Fibroblast of lung (primary cell): ENCODE measurements around the gene SPATA9. TPM values are rescaled to one million over a fixed set of nuclear protein-coding genes. Genes with fewer than 3 reads are reported as not detected.

Experiments
- DNase-seq, 2 donors: peaks; one replicate each; pipeline versions ENCODE4 v3.0.0 to v3.0.0-alpha.2; 2010; ENCODE audit warnings: low read depth in 2 of 2
- H2AFZ ChIP-seq: 2 replicates; pipeline ENCODE4 v1.5.1; 2012; ENCODE audit warnings: low read length, control low read depth, inconsistent platforms
- H3K27ac ChIP-seq: 2 replicates; pipeline ENCODE4 v1.5.1; 2011; ENCODE audit warnings: low read length, control low read depth; ENCODE audit not compliant: insufficient read depth
- H3K27me3 ChIP-seq: 2 replicates; pipeline ENCODE4 v1.5.1; 2011; ENCODE audit warnings: mild to moderate bottlenecking, low read length; ENCODE audit not compliant: control insufficient read depth, insufficient read depth
- H3K36me3 ChIP-seq: 2 replicates; pipeline ENCODE4 v1.5.1; 2011; ENCODE audit warnings: low read length; ENCODE audit not compliant: control insufficient read depth, insufficient read depth
- H3K4me1 ChIP-seq: 2 replicates; pipeline ENCODE4 v1.5.1; 2011; ENCODE audit warnings: low read length; ENCODE audit not compliant: control insufficient read depth, insufficient read depth; ENCODE audit errors: extremely low read depth
- H3K4me2 ChIP-seq: 2 replicates; pipeline ENCODE4 v1.5.1; 2011; ENCODE audit warnings: low read length, control low read depth; ENCODE audit not compliant: insufficient read depth; ENCODE audit errors: extremely low read depth
- H3K4me3 ChIP-seq, 4 experiments: fragments of 200-600 bp in 1 of 4; sonication (generic) in 1 of 4; replicated peaks in 1 of 4; 2 replicates each; pipeline ENCODE4 v1.5.1; 2011 to 2016; ENCODE audit warnings: low read length in 4 of 4, low read depth in 3 of 4, mild to moderate bottlenecking in 3 of 4, control low read depth in 2 of 4, inconsistent platforms in 1 of 4, mixed read lengths in 1 of 4; ENCODE audit not compliant: insufficient read depth in 1 of 4; ENCODE audit errors: control extremely low read depth in 1 of 4
- H3K79me2 ChIP-seq: 2 replicates; pipeline ENCODE4 v1.5.1; 2012; ENCODE audit warnings: mild to moderate bottlenecking, low read length, inconsistent platforms; ENCODE audit not compliant: control insufficient read depth, insufficient read depth
- H3K9ac ChIP-seq: 2 replicates; pipeline ENCODE4 v1.5.1; 2011; ENCODE audit warnings: mild to moderate bottlenecking, low read length, control low read depth; ENCODE audit not compliant: insufficient read depth
- H3K9me3 ChIP-seq: 2 replicates; pipeline ENCODE4 v1.5.1; 2012; ENCODE audit warnings: low read depth, low read length; ENCODE audit not compliant: control insufficient read depth, insufficient read depth
- H4K20me1 ChIP-seq: 2 replicates; pipeline ENCODE4 v1.5.1; 2011; ENCODE audit warnings: low read length; ENCODE audit not compliant: control insufficient read depth, insufficient read depth; ENCODE audit errors: extremely low read depth
- EZH2 ChIP-seq: IDR thresholded peaks from 2 replicates; pipeline ENCODE4 v1.5.1; 2012; ENCODE audit warnings: low read length, control low read depth, mild to moderate bottlenecking; ENCODE audit errors: missing control alignments
- polyA plus RNA-seq, 2 donors: library from polyadenylated mRNA; depleted of rRNA in 1 of 2; stranded (reverse) in 1 of 2; unstranded in 1 of 2; fragments of >200 nt; gene quantifications; 2 replicates each; pipeline ENCODE4 v1.2.1, GENCODE V29; 2011 to 2012; ENCODE audit warnings: missing spikeins in 1 of 2
- total RNA-seq: library from RNA; depleted of rRNA; stranded (reverse); fragments of >200 nt; gene quantifications from 2 replicates; pipeline ENCODE4 v1.2.1, GENCODE V29; 2014
- TF ChIP-seq, protein P1 (sequence below), 2 donors: IDR thresholded peaks in 1 of 2; conservative IDR thresholded peaks in 1 of 2; 1 replicate in 1 of 2; 2 replicates in 1 of 2; pipeline ENCODE4 v1.5.1; 2011 to 2012; ENCODE audit warnings: low read length in 2 of 2, control low read depth in 1 of 2, inconsistent platforms in 1 of 2, low read depth in 1 of 2, mild to moderate bottlenecking in 1 of 2

SPATA9 gene
- total and polyA plus RNA-seq, 2 donors (not counting 1 experiment from before 2014, with no cell fraction given): 0.66 to 1.7 TPM

- Histone ChIP-seq H3K36me3 (no peaks in the 10 kb centered on the region), H2AFZ (peak overlapping the region; percentile 85), H3K9ac (peak overlapping the region; percentile 42), H3K9me3 (no peaks in the 10 kb centered on the region), H3K4me2 (peak overlapping the region; percentile 85), H3K27me3 (no peaks in the 10 kb centered on the region), H3K79me2 (no peaks in the 10 kb centered on the region), H3K27ac (no peak overlapping the region), H3K4me1 (peaks cover 2% of the 10 kb centered on the region), H4K20me1 (no peaks in the 10 kb centered on the region), H3K4me3 (peak overlapping the region; percentile 16 to 52 (median 40))
- peak in 1 of 2 donors; percentile 30 for DNase-seq
- no peak for TF ChIP-seq EZH2
Observed at GRCh38 chr5:95620870-95621838, 61.6 kb downstream of the SPATA9 start.

DNA sequence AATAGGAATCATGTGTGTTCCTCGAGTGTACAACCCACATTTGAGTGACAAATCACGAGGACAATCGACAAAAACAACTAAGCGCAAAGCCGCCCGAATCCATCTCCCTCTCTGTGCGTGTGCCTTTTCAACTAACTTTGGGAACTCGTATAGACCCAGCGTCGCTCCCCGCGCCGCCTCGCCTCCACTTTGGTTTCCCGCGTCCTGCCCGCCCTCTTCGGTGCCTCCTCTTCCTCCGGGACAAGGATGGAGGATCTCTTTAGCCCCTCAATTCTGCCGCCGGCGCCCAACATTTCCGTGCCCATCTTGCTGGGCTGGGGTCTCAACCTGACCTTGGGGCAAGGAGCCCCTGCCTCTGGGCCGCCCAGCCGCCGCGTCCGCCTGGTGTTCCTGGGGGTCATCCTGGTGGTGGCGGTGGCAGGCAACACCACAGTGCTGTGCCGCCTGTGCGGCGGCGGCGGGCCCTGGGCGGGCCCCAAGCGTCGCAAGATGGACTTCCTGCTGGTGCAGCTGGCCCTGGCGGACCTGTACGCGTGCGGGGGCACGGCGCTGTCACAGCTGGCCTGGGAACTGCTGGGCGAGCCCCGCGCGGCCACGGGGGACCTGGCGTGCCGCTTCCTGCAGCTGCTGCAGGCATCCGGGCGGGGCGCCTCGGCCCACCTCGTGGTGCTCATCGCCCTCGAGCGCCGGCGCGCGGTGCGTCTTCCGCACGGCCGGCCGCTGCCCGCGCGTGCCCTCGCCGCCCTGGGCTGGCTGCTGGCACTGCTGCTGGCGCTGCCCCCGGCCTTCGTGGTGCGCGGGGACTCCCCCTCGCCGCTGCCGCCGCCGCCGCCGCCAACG lies 62.5 kb downstream of the SPATA9 start, which contains the start of gene GPR150:
GPR150 (plus strand) TSS at position 58 of the 840 bp plus-strand sequence; CDS start at position 247, 189 bp downstream.
- H3K27ac ChIP-seq: no peak within 1 kb of the TSS
- H4K20me1 ChIP-seq: no peaks in the 10 kb centered on the region
- no peaks in the 10 kb centered on the region for H3K79me2 ChIP-seq
- peaks cover 2% of the 10 kb centered on the region for H3K4me1 ChIP-seq
- no peaks in the 10 kb centered on the region for H3K36me3 ChIP-seq
- peak within 1 kb of the TSS; percentile 85 for H3K4me2 ChIP-seq
- H2AFZ ChIP-seq: peak within 1 kb of the TSS; percentile 85
- peak within 1 kb of the TSS; percentile 43 to 55 (median 48) for H3K4me3 ChIP-seq
- no peaks in the 10 kb centered on the region for H3K9me3 ChIP-seq
- H3K9ac ChIP-seq: peak within 1 kb of the TSS; percentile 51
- no peaks in the 10 kb centered on the region for H3K27me3 ChIP-seq
- DNase-seq: peak in 1 of 2 donors; percentile 50
- TF ChIP-seq EZH2: no peak
- TF ChIP-seq, protein P1, sequence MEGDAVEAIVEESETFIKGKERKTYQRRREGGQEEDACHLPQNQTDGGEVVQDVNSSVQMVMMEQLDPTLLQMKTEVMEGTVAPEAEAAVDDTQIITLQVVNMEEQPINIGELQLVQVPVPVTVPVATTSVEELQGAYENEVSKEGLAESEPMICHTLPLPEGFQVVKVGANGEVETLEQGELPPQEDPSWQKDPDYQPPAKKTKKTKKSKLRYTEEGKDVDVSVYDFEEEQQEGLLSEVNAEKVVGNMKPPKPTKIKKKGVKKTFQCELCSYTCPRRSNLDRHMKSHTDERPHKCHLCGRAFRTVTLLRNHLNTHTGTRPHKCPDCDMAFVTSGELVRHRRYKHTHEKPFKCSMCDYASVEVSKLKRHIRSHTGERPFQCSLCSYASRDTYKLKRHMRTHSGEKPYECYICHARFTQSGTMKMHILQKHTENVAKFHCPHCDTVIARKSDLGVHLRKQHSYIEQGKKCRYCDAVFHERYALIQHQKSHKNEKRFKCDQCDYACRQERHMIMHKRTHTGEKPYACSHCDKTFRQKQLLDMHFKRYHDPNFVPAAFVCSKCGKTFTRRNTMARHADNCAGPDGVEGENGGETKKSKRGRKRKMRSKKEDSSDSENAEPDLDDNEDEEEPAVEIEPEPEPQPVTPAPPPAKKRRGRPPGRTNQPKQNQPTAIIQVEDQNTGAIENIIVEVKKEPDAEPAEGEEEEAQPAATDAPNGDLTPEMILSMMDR (conservative IDR thresholded peaks at IDR 0.05 in 1 of 2, IDR thresholded peaks at IDR 0.05 in 1 of 2; ENCODE audit: low read depth in 1 of 2, low read length in 2 of 2): no peak

DNA sequence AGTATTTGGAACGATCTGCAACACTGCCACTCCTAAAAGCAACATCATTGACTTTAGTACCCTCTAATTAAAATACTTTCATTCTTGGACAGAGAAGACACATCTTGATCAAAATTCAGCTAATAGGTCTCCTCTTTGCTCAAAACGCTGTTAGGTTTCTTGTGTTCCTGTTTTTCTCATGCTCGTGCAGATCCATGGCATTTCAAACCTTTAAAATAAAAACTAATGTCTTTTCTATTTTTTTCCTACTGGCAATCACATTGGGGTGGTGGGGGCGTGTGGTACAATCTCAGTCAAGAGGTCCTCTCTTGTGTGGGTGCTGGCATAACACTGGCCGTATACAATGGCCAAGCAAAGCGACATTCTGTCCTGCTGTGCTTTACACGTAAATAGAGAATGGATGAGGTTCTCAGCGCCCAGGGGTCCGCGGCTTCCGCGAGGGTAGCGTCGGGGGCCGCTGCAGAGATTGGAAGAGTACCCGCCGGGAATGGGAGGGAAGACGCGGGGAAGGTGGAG lies 63.2 kb downstream of the SPATA9 start:
- H3K9ac ChIP-seq: no peak overlapping the region
- peak overlapping the region; percentile 82 for H2AFZ ChIP-seq
- no peaks in the 10 kb centered on the region for H3K79me2 ChIP-seq

More for the DNA sequence above, 63.2 kb downstream of the SPATA9 start:
- no peak for DNase-seq
- Histone ChIP-seq H3K36me3 (no peaks in the 10 kb centered on the region), H3K4me3 (peak overlapping the region; percentile 43 to 55 (median 48)), H3K9me3 (no peaks in the 10 kb centered on the region), H3K27me3 (no peaks in the 10 kb centered on the region), H3K4me1 (peaks cover 2% of the 10 kb centered on the region), H3K27ac (no peak overlapping the region), H3K4me2 (peak overlapping the region; percentile 59), H4K20me1 (no peaks in the 10 kb centered on the region)
- no peak for TF ChIP-seq EZH2
- TF ChIP-seq, protein P1 (conservative IDR thresholded peaks at IDR 0.05 in 1 of 2, IDR thresholded peaks at IDR 0.05 in 1 of 2; ENCODE audit: low read depth in 1 of 2, low read length in 2 of 2): no peak
